Liver (tissue), 9 donors: ENCODE data around the gene OMP. TPM values are rescaled to one million over a fixed set of nuclear protein-coding genes. Genes with fewer than 3 reads are reported as not detected.

Source experiments
- DNase-seq: peaks from one replicate; pipeline ENCODE4 v3.0.0-alpha.2; 2017; ENCODE audit warnings: low spot score
- H3K27ac ChIP-seq, 2 donors: one replicate each; pipeline ENCODE4 v1.7.0; 2013; ENCODE audit warnings: inconsistent platforms in 2 of 2, low read length in 2 of 2, control low read depth in 1 of 2, low read depth in 1 of 2, mild to moderate bottlenecking in 1 of 2
- H3K27me3 ChIP-seq, 4 donors: one replicate each; pipeline versions ENCODE4 v1.6.1 to v1.7.0; 2013; ENCODE audit warnings: low read length in 3 of 4, inconsistent platforms in 1 of 4, mild to moderate bottlenecking in 1 of 4, moderate library complexity in 1 of 4; ENCODE audit not compliant: control insufficient read depth in 4 of 4, insufficient read depth in 4 of 4
- H3K36me3 ChIP-seq, 4 donors: one replicate each; pipeline versions ENCODE4 v1.6.1 to v1.7.0; 2013; ENCODE audit warnings: low read length in 3 of 4, mild to moderate bottlenecking in 3 of 4, low read depth in 1 of 4, moderate library complexity in 1 of 4; ENCODE audit not compliant: control insufficient read depth in 4 of 4, insufficient read depth in 3 of 4
- H3K4me1 ChIP-seq, 4 donors: one replicate each; pipeline versions ENCODE4 v1.6.1 to v1.7.0; 2013; ENCODE audit warnings: low read length in 3 of 4, mild to moderate bottlenecking in 3 of 4, moderate library complexity in 1 of 4; ENCODE audit not compliant: control insufficient read depth in 4 of 4, insufficient read depth in 4 of 4
- H3K4me3 ChIP-seq, 3 donors: one replicate each; pipeline versions ENCODE4 v1.6.1 to v1.7.0; 2013; ENCODE audit warnings: low read length in 3 of 3, control low read depth in 1 of 3, low read depth in 1 of 3, mild to moderate bottlenecking in 1 of 3
- H3K9ac ChIP-seq, 2 donors: one replicate each; pipeline ENCODE4 v1.7.0; 2013; ENCODE audit warnings: low read length in 2 of 2, mild to moderate bottlenecking in 2 of 2, moderate library complexity in 2 of 2, control low read depth in 1 of 2, low read depth in 1 of 2
- H3K9me3 ChIP-seq, 4 donors: one replicate each; pipeline versions ENCODE4 v1.6.1 to v1.7.0; 2013; ENCODE audit warnings: low read length in 3 of 4; ENCODE audit not compliant: control insufficient read depth in 4 of 4
- ATF3 ChIP-seq: IDR thresholded peaks from 2 replicates; pipeline ENCODE4 v1.6.1; 2016; ENCODE audit warnings: antibody characterized with exemption
- CTCF ChIP-seq: fragments of 150-350 bp; IDR thresholded peaks from 2 replicates; pipeline ENCODE4 v1.5.1; 2017; ENCODE audit warnings: improper control_type of control experiment, low read depth, low read length; ENCODE audit not compliant: missing input control
- EGR1 ChIP-seq, 2 donors: IDR thresholded peaks; 2 replicates each; pipeline ENCODE4 v1.6.1; 2016 to 2018; ENCODE audit warnings: antibody characterized with exemption in 2 of 2, low read depth in 2 of 2
- FOXA1 ChIP-seq: IDR thresholded peaks from 2 replicates; pipeline ENCODE4 v1.6.1; 2016; ENCODE audit warnings: antibody characterized with exemption
- FOXA2 ChIP-seq: IDR thresholded peaks from 2 replicates; pipeline ENCODE4 v1.6.1; 2016; ENCODE audit warnings: antibody characterized with exemption
- GABPA ChIP-seq, 2 donors: IDR thresholded peaks in 1 of 2; conservative IDR thresholded peaks in 1 of 2; 2 replicates each; pipeline ENCODE4 v1.6.1; 2016; ENCODE audit warnings: antibody characterized with exemption in 2 of 2, mild to moderate bottlenecking in 1 of 2, moderate library complexity in 1 of 2
- HNF4A ChIP-seq, 2 donors: conservative IDR thresholded peaks; 2 replicates each; pipeline ENCODE4 v1.6.1; 2016; ENCODE audit warnings: antibody characterized with exemption in 2 of 2, mild to moderate bottlenecking in 2 of 2
- HNF4G ChIP-seq: IDR thresholded peaks from 2 replicates; pipeline ENCODE4 v1.6.1; 2016; ENCODE audit warnings: antibody characterized with exemption
- JUND ChIP-seq, 2 donors: IDR thresholded peaks; 2 replicates each; pipeline ENCODE4 v1.6.1; 2016; ENCODE audit warnings: antibody characterized with exemption in 2 of 2
- MAX ChIP-seq: IDR thresholded peaks from 2 replicates; pipeline ENCODE4 v1.6.1; 2016; ENCODE audit warnings: antibody characterized with exemption
- NR2F2 ChIP-seq: IDR thresholded peaks from 2 replicates; pipeline ENCODE4 v1.6.1; 2016; ENCODE audit warnings: antibody characterized with exemption
- RAD21 ChIP-seq, 2 donors: IDR thresholded peaks; 2 replicates each; pipeline ENCODE4 v1.6.1; 2016; ENCODE audit warnings: antibody characterized with exemption in 2 of 2, mild to moderate bottlenecking in 2 of 2
- REST ChIP-seq: IDR thresholded peaks from 2 replicates; pipeline ENCODE4 v1.6.1; 2016; ENCODE audit warnings: antibody characterized with exemption, mild to moderate bottlenecking
- RXRA ChIP-seq, 2 donors: IDR thresholded peaks; 2 replicates each; pipeline ENCODE4 v1.6.1; 2017 to 2018; ENCODE audit warnings: antibody characterized with exemption in 2 of 2, mild to moderate bottlenecking in 1 of 2
- SP1 ChIP-seq: IDR thresholded peaks from 2 replicates; pipeline ENCODE4 v1.6.1; 2018; ENCODE audit warnings: antibody characterized with exemption, mild to moderate bottlenecking
- TAF1 ChIP-seq: conservative IDR thresholded peaks from 2 replicates; pipeline ENCODE4 v1.6.1; 2016; ENCODE audit warnings: antibody characterized with exemption, mild to moderate bottlenecking
- YY1 ChIP-seq: IDR thresholded peaks from 2 replicates; pipeline ENCODE4 v1.6.1; 2016; ENCODE audit warnings: antibody characterized with exemption, mild to moderate bottlenecking
- ZBTB33 ChIP-seq: IDR thresholded peaks from 2 replicates; pipeline ENCODE4 v1.6.1; 2016; ENCODE audit warnings: antibody characterized with exemption
- WGBS: extraction: QIAGEN DNeasy Blood & Tissue Kit; methylation state at CpG from one replicate; pipeline ENCODE4 v1.1.7; 2013; 5-methylcytosine and 5-hydroxymethylcytosine counted together
- polyA plus RNA-seq, 2 donors: library from polyadenylated mRNA; stranded (reverse) in 1 of 2; unstranded in 1 of 2; fragments of 200-250 nt in 1 of 2; fragments of >200 nt in 1 of 2; fragmentation: Nextera tagmentation in 1 of 2; extraction: Ambion mirVana in 1 of 2; gene quantifications; one replicate each; pipeline versions ENCODE4 v1.2.1 to v1.2.3, GENCODE V29; 2013 to 2015
- total RNA-seq, 2 donors: library from RNA; depleted of rRNA; stranded (reverse); fragments of >200 nt; gene quantifications; one replicate each; pipeline ENCODE4 v1.2.3, GENCODE V29; 2014
- donor health status: healthy.
- donor health status: healthy.
- donor health status: healthy.
- donor health status: healthy.
- donor health status: healthy.

OMP gene
- total and polyA plus RNA-seq, 4 donors, result 0.24 to 0.75 (median 0.65) TPM; not detected in 1

- peak within 1 kb of the TSS; percentile 55 to 84 (median 64) for H3K4me3 ChIP-seq
- peak; percentile 94 for DNase-seq
- peak within 1 kb of the TSS; percentile 94 for H3K27ac ChIP-seq
- no peaks in the 10 kb centered on the region for H3K36me3 ChIP-seq
- H3K4me1 ChIP-seq, result peaks cover 9 to 70% (median 54%) of the 10 kb centered on the region in 4 donors
- under 1% methylated on average over 69 of the region's 69 CpGs for WGBS
- TF ChIP-seq FOXA2 (no peak), CTCF (peak; percentile 24), TAF1 (no peak), HNF4A (conservative IDR thresholded peaks at IDR 0.05) (no peak), SP1 (no peak), ATF3 (no peak), EGR1 (IDR thresholded peaks at IDR 0.05; ENCODE audit: low read depth in 2 of 2) (no peak), FOXA1 (no peak), RXRA (IDR thresholded peaks at IDR 0.05) (no peak), GABPA (IDR thresholded peaks at IDR 0.05 in 1 of 2, conservative IDR thresholded peaks at IDR 0.05 in 1 of 2) (no peak), ZBTB33 (no peak), MAX (no peak), NR2F2 (no peak), YY1 (peak; percentile 44), JUND (IDR thresholded peaks at IDR 0.05) (no peak), RAD21 (IDR thresholded peaks at IDR 0.05) (peak in 1 of 2 donors; percentile 5), REST (peak; percentile 49), HNF4G (no peak)
- no peaks in the 10 kb centered on the region for H3K27me3 ChIP-seq
- no peaks in the 10 kb centered on the region for H3K9me3 ChIP-seq
- peak within 1 kb of the TSS; percentile 76 to 88 for H3K9ac ChIP-seq
Observed at GRCh38 chr11:77066229-77067042, 36.2 kb upstream of the OMP start, which contains the start of gene CAPN5. Gene CAPN5 (plus strand): TSS chr11:77066971. CDS start chr11:77084887, 17,916 bp downstream.
